Amygdala (tissue), 56 donors: Measurements from ENCODE around the gene CPLX1.
"Not testable (repeated sequence)": the region's sequence is repeated elsewhere in the genome, so short reads cannot be mapped to it uniquely, and the experiment has no call there.

Source experiments
- DNase-seq, 56 donors: peaks; one replicate each; lab custom pipeline; 2025; lab: John Stamatoyannopoulos, UW

The CPLX1 gene

GRCh38 chr4:822361-823175 is 3.4 kb downstream of the CPLX1 start:
- DNase-seq, result no peak

GRCh38 chr4:821631-822030 is 4.3 kb downstream of the CPLX1 start:
- DNase-seq, result no peak

DNA sequence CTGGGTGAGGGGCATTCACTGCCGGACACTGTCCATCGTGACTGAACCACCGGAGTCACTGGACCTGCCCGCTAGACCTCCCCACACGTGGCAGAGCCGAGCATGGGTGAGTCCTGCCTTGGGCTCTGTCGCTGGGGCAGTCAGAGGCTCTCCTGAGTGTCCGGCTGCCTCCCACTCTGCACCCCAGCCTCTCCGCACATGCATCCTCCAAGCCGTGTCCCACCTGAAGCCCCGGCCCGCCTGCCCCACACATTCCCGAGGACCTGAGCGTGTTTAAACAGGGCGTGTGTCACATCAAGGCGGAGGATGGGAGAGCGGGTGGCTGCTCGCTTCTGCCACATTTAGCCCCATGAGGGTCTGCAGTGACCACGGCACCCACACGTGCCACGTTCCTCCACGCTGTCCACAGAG is 4.7 kb downstream of the CPLX1 start:
- DNase-seq, result no peak

- DNase-seq, result no peak
Observed at GRCh38 chr4:820230-821172, 5.4 kb downstream of the CPLX1 start.

- no peak for DNase-seq
Observed at GRCh38 chr4:819401-820229, 6.3 kb downstream of the CPLX1 start.

GRCh38 chr4:818106-818921 is 7.6 kb downstream of the CPLX1 start:
- no peak for DNase-seq

- no peak for DNase-seq
Observed at GRCh38 chr4:815464-816146, 10.3 kb downstream of the CPLX1 start.

- DNase-seq, result no peak
Observed at GRCh38 chr4:814312-814850, 11.5 kb downstream of the CPLX1 start.

- no peak for DNase-seq
Observed at GRCh38 chr4:813900-814299, 12.0 kb downstream of the CPLX1 start.

- peak in 5 of 56 donors; percentile 13 to 30 (median 20) for DNase-seq
Observed at GRCh38 chr4:808860-809570, 16.9 kb downstream of the CPLX1 start.

GRCh38 chr4:807792-808191 is 18.1 kb downstream of the CPLX1 start:
- no peak for DNase-seq

- DNase-seq, result not testable (repeated sequence)
Observed at GRCh38 chr4:806979-807378, 18.9 kb downstream of the CPLX1 start.

DNA sequence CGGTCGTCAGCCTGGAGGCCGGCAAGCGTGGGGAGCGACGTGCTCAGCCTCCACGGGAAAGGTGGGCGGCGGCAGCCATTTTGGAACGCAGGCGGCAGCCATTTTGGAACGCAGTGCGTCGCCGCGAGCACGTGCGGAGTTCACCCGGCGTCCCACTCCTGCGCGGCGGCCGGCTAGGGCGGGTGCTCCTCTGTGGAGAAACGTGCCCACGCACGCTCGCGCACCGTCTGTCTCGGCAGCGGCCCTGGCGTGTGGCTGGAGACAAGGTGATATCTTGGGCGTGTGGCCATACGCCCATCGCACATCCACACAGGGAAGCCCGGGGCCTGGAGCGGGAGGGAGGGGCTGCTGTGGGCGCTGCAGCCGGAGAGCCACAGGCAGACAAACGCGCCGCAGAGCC is 21.1 kb downstream of the CPLX1 start:
- DNase-seq, result no peak

GRCh38 chr4:803884-804283 is 22.0 kb downstream of the CPLX1 start:
- DNase-seq, result no peak

GRCh38 chr4:801436-802124 is 24.3 kb downstream of the CPLX1 start:
- no peak for DNase-seq

DNA sequence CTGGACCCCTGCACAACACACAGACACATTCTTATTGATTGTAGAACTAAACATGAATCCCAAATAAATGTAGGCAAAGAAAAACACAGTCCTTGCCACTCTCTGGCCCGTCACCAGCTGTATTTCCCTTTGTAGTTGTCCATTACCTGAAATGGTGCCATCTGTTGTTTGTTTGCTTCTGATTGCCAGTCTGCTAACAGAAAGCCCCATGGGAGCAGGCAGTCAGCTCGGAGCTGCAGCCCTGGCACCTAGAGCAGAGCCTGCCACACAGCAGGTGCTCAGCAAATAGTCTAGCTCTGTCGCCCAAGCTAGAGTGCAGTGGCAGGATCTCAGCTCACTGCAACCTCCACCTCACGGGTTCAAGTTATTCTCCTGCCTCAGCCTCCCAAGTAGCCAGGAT is 28.9 kb downstream of the CPLX1 start:
- no peak for DNase-seq

DNA sequence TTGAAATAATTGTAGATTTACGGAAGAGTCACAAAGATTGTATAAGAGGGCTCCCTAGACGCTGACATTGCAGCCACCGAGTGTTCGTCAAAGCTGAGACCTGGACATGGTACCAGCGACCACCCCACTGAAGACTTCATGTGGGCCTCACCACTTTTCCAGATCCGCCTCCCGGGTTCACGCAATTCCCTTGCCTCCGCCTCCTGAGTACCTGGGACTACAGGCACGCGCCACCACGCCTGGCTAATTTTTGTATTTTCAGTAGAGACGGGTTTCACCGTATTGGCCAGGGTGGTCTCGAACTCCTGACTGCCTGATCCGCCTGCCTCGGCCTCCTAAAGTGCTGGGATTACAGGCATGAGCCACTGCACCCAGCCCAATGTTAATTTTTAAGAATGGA is 29.7 kb downstream of the CPLX1 start:
- DNase-seq, result no peak

DNA sequence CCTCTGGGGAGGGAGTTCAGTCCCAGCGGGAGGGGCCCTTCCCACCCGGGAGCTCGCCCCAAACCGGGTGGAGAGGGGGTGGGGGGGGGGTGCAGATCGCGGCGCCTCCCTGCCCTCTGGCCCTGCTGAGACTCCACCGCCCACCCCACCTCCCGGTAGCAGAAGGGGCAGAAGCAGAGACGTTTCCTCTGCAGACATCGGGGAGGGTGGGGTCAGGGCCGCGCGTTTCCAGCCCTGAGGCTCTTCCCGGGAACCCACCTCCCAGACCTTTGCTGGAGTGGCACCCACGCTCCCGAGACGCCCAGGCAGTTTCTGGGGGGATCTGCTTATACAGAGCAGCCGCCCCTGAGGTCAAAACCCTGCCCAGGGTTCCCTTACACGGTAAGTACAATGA is 30.2 kb downstream of the CPLX1 start:
- DNase-seq, result no peak
